HuH-7 (cell line): ENCODE measurements around the gene TSTD2.

Experiments used
- DNase-seq: peaks from one replicate; pipeline ENCODE4 v3.0.0; 2011; ENCODE audit warnings: low spot score

The TSTD2 gene

DNA sequence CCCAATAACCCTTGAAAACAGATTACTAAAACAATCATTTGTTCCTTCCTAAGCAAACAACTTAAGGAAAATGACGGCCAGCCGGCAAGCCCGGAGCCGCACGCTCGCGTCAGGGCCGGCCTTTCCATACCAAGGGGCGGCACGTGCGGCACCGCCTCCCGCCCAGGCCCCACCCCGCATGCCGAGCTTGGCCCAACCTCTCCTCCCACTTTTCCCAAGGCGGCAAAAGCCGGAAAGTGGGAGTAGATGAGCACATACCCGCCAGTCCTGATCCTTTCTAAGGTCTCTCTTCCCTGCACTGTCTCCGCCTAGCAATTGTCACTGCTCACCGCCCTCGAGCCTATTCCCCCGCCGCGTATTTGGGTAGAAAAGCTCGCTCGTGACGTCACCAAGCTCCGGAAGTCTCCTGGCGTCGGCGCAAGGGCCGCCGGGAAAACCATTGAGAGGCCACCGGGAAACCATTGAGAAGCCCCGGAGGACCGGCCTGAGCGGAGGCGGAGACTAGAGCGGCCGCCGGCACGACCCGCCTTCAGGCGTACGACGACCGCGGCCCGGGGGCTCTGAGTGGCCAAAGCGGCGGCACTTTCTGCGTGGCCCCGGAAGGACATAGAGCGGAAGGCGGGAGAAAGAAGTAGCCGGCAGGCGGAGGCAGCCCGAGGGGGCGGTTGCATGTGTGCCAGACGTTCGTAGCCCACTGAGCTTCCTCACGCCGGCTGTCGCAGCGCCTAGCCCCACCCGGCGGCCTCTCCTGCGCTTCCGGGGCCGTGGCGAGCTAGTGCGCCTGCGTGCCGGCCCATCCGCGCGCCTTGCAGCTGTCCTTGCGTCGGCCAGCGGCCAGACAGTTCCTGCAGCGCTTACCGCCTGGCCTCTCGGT lies at the start of gene TSTD2, which contains the start of gene NCBP1:
TSTD2 (minus strand) TSS at position 384 of the 874 bp plus-strand sequence. CDS start 5,806 bp downstream, outside the sequence.
NCBP1 (plus strand) TSS at position 837 of the 874 bp plus-strand sequence. CDS start 61 bp downstream, outside the sequence.
- DNase-seq = peak; percentile 87

DNA sequence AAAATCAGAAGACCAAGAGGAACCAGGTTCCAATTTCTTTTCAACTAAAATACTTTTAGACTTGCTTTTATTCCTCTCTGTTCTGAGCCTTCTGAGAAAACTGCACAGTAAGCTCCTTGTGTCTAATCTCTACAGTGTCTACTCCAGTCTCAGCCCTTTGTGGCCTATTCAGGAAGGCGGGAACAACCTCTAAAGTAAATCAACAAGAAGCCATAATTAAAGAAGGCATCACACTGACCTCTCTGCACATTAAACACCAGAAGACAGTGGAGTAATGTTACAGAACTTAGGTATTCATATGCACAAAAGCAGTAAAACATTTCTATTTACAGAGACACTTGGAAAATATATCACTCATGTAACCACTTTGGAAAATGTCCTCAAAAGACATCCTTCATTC lies 49.1 kb upstream of the TSTD2 start:
- no peak for DNase-seq

DNA sequence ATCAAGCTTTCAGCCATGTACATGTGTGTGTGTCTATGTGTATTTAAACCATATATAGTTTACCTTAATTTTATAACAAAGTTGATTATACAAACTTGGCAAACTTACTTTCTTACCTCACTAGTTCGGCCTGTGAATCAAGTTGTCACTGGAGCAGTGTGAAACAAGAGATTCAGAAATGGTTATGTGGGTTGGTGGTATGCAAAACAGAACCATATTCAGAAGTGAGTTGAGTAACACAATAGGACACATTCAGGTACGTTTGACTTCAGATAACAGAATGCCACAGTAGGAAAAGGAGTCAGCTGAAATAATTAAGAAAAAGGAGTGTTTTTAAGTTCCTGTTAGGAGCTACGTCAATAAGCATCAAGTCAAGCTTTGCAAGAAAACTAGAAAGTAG lies 42.5 kb upstream of the TSTD2 start:
- DNase-seq = no peak

DNA sequence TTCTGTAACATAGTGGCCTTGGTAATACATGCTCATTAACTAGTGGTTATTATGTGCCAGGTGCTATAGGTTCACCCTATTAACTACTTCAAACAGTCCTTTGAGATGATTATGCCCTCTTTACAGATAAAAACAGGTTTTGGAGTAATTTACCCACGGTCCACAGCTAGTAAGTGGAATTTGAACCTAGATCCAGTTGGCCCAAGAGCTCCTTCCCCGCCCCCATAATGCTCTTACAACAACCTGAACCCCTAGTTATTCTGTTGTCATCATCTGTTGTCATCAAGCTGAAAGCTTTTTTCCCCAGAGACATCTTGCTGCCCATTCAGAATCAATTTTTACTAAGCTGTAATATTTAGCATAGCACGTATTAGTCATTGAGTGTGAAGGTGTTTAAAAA lies 40.8 kb upstream of the TSTD2 start:
- no peak for DNase-seq

DNA sequence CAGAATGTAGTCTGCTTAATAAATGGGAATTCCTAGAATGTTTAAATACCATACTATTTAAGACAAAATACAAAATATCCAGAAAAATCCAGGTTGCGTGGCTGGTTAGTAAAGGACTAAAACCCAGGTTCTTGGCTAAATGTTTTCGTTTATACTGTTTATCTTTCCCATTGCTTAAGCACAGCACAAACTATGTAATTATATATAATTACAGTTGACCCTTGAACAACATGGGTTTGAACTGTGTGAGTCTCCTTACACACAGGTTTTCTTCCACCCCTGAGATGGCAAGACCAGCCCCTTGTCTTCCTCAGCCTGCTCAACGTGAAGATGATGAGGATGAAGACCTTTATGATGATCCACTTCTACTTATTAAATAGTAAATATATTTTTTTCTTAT lies 39.2 kb upstream of the TSTD2 start:
- no peak for DNase-seq

DNA sequence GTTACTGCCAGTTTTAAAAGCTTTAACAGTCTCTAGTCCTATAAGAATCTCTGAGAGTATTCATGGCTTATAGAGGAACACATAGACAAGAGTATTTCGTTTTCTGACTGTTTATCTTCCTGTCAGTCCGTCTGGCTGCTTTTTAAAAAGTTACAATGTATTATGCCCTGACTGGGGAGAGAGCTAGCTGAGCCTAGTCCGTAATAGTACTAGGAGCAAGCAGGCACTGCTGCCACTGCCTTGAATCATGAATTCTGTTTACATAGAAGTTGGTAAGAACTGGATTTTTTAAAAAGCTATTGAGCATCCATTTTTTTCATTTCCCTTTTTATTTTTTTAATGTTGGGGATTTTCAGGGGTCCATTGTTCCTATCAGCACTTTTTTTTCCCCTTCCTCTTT lies 37.4 kb upstream of the TSTD2 start:
- DNase-seq = no peak

DNA sequence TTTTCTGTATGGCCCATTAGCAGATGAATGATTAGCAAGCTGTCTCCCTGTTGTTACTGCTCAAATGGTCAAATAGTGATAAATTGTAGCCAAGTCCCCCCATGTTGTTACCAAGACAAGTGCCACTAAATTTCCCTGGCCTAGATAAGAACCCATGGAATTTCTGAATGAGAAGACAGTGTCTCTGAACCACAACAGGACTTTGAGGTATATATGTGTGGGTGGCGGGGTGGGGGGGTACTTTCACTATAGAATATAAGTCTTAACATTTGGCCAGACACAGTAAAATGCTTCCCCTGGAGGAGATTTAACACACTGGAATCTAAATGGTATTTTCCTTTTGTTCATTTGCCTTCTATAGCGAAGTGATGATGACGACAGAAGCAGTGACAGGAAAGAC lies 35.3 kb upstream of the TSTD2 start:
- no peak for DNase-seq

DNA sequence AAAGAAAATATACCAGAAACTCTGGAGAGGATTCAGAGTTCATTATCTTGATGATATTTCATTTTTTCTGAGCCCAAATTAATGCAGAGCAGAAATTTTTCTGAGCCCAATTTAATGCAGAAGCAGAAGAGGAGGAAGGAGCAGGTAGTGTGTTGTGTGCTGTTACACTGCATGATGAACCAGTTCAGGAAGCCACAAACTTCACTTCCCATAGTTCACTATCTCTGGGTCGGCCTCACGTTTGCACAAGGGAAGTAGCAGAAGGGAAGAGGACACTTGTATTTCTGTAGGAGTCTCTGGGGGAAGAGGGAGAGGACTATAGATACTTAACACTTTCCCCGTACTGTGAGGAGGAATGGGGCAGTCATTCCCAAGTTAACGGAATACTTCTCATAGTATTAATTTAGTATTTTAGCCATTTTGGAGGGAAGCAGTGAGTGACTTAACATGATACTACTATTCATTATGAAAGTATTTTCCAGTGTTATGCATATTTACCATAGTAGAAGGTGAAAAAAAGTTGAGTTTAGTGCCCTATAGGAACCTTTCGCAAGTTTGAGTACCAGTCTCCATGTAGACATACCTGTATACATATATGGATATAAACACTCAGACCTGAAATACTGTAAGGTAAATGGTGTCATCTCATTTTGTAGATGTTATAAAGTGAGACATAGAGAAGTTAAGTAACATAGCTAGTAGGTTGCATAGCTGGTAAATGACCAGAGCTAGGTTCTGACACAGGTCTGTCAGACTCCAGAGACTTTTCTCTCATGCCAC lies 33.9 kb upstream of the TSTD2 start:
- no peak for DNase-seq

DNA sequence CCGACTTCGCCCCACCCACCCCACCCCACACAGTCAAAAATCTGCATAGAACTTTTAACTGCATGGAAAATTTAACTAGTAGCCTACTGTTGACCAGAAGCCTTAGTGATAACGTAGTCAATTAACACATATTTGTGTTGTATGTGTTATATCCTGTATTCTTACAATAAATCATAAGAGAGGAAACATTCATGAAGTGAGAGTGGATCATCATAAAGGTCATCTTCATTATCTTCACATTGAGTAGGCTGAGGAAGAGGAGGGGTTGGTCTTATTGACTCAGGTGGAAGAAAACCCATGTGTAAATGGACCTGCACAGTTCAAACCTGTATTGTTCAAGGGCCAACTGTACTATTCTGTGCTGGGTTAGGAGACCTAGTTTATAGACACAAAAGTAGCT lies 32.6 kb upstream of the TSTD2 start:
- no peak for DNase-seq

DNA sequence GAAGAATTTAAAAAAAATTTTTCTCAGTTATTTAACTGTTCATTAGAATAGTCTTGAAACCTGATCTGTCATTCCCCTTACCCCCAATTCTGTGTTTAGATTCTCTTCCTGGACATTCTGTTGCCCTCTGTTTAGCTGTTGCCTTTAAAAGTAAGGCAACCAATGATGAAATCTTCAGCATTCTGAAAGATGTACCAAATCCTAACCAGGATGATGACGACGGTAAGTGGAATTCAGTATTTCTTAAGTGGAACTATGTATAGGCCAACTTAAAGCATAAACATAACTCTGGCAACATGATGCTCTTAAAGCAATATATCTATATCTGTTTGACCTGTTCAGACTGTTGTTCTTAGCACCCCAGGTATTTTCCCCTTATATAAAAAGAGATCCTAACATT lies 27.7 kb upstream of the TSTD2 start:
- no peak for DNase-seq

DNA sequence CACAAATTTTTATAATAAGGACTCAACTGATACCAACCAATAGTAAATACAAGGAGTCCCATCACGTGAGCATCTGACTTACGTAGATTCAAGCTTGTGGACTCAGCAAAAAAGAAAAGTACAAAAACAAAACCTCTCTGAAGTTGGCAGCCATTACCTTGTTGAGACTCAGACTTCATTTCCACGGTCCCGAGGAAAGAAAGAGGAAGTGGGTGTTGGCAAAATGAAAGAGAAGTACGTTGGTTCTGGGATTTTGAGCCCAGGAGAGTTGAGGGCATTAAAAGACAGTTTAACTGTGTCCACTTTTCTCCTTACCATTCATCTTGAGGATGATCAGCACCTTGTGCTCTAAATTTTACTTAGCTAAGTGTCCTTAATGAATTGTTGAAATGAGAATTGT lies 27.2 kb upstream of the TSTD2 start:
- DNase-seq = no peak

DNA sequence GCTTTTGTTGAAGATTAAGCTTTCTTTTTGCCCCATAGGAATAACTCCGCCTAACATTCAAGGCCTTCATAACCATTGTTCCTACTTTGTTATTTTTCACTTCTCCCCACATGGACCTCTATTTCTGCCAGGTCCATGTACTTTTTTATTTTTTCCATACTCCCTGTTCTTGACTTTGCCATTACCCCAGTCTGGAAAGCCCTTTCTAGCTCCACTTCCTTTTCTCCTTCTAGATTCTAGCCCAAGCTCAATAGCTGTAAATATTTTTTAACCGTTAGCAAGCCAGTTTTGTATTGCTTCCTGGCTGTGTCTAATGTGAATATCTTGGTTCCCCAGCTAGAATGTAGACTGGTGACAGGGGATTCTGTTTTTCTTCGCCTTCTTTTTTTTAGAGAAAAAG lies 26.6 kb upstream of the TSTD2 start:
- no peak for DNase-seq

DNA sequence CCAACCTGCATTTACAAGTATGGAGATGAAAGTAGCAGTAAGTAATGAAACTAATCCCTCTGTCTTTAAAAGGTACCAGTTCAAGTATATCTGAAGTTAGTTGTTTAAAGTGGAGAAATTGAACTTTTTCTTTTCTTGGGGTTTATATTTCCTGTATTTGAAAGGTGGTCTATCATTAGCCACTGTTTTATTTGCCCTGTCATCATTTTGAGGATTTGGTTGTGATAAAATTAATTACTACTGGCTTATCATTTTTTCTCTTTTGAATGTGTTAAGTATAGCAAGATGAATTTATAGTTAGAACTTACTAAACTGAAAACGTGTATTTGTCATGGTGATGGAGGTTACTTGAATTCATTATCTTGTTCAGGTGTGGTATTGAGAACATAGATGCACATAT lies 25.5 kb upstream of the TSTD2 start:
- no peak for DNase-seq

DNA sequence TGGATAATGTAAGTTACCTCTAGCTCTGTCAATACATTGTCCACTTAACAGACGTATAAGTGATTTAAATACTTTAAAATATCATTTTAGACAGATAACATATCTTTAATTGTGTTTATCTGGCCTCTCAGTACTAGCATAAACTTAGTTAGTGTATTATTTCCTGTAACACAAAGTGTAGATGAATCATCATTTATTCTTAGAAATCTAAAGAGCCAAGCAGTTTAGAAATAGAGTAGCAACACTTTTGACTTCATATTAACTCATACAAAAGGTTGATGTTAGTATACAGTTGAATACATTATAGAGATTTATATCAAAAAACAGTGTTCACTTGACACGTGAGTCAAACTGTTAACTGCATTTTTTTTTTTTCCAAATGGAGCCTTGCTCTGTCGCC lies 18.5 kb upstream of the TSTD2 start:
- no peak for DNase-seq

DNA sequence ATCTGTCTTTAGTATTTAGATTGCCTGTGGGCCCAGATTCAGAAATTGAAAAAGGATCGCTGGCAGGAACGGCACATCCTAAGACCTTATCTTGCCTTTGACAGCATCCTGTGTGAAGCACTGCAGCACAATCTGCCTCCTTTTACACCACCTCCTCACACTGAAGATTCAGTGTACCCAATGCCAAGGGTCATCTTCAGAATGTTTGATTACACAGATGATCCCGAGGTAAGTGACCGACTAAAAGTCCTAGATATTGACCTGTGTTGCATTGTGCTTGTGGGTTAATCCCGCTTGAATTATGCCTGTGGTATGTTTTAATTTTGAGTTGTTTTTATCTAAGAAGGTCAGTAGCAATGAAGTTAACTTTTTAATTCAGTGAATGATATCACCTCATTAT lies 14.8 kb upstream of the TSTD2 start:
- no peak for DNase-seq

DNA sequence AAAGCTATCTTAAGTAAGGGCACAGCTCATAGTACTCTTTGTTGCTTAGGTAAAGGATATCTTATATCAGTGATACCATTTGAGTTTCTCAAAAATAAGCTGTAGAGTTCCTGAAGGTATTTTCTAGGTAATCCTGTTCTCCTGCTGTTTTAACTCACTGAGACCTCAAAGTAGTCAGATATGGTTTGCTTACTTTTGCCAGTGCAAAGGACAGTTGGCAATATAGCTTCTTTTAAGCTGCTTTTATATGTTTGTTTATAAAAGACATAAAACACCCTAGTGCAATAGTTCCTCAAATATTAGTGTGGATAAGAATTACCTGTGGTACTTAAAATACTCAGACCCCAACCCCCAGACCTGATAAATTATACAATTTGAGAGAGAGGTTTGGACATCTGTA lies 12.6 kb upstream of the TSTD2 start:
- no peak for DNase-seq

DNA sequence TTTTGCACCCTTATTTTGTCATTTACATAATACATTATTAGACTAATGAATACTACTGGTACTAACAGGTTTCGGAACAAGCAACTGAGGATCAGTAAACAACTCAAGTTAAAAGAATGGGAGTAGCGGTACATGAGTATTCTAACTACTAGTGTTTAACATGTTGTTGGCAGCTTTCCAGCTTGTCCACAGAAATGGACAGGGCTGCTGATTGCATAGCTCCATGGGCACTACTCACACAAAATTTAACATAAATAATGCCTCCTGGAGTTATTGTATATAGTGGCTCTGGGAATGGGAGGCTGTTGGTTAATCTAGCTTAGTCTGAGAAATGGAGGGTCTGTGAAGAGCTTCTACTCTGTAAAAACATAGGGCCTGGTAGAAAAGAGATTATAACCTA lies 7.2 kb upstream of the TSTD2 start:
- DNase-seq = no peak

DNA sequence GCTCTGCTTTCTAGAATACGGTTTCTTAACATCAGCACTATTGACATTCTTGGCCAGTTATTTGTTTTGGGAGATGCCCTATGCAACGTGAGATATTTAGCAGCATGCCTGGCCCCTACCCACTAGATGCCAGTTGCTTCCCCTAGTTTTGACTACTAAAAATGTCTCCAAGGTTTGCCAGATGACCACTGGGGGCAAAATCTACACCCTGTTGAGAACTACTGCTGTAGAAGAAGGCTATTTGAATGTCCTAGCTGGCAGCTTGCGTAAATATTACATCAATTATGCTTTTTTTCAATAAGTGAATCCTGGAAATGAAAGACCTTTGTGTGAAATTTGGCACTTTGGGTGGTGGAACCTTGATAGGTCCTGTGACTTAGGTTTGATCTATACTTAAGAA lies 5.5 kb upstream of the TSTD2 start:
- DNase-seq = no peak

DNA sequence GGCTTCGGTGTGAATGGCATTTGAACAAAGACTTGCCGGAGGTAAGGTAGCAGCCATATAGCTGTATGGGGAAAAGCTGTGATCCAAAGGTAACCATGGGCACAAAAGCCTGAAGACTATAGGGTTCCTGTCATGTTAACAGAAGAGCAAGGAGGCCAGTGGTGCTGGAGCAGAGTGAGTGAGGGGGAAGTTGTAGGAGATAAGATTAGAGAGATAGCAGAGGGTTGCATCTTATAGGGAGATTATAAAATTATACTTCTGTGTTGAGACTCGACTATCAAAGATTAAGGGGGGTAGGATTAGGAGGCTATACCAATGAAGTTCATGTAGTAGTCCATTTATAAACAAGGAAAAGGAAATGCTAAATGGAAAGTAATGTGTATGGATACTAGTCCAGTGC lies 3.7 kb upstream of the TSTD2 start:
- DNase-seq = no peak

DNA sequence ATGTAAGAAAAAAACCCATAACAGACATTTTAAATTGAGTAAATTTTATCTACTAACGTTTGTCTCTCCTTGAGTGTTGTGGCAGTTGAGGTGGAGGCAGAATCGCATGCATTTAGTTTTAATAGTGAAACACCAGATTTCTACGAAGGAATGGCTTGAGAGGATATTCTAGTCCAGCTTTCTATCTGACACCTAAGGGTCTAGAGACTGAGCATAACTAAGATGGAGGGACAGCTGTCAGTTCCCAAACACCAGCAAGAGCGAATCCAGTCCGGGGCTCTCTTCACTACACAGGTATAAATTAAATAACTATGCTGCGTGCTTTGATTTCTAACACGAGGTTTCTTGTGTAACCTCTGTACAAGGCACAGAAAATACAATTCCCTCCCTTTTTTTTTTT lies 1.9 kb upstream of the TSTD2 start:
- DNase-seq = no peak

DNA sequence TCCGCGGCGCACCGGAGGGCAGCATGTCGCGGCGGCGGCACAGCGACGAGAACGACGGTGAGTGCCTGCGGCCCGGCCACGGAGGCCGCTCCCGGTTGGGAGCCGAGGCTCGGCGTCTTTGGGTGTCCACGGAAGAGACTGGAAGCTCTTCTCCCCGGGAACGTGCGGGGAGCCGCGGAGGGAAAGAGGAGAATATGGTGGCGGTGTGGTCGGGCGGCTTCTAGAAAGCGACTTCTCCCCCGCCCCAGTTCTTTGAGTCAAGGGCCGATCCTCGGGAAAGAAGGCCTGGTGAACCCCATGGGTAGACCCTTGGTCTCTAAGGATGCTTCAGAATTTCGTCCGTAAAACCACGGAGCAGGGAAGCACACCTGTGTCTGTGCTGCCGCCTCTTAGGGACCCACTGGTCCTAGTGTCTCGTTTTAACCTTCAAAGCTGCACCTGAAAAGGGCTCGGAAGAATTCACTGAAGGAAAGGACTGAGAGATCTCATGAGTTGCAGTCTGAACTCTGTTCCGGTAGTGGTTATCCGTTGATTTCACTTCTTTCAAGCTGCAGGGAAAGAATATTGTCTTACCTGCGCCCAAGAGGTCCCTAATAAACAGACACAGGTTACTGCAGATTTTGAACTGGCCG lies 807 bp upstream of the TSTD2 start:
- no peak for DNase-seq

DNA sequence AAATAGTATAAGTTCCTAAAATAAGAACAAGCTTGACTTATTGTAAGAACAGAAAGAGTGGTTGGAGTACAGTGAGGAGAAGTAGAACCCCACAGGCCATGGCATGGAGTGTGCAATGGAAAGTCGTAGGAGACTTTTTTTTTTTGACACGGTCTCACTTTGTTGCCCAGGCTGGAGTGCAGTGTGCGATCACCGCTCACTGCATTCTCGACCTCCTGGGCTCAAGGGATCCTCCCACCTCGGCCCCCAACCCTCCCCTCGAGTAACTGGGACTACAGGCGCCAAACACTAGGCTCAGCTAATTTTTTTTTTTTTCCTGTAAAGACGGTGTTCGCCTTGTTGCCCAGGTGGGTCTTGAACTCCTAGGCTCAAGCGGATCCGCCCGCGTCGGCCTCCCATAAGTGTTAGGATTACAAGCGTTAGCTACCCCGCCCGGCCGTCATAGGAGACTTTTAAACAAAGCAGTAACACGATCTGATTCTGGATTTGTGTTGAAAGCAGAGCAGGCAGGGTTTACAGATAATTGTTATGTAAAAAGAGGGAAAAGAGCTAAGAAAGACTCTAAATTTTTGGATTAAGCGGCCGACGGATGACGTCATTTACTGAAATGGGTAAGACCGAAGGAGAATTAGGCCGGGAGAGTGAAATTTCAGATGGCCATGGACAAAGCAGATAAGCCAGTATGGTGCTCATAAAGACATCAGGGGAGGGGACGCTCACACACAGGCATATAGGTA lies 752 bp downstream of the TSTD2 start:
- peak; percentile 23 for DNase-seq
